ENCODE results near the gene GPR161. TPM values are rescaled to one million over a fixed set of nuclear protein-coding genes. Genes with fewer than 3 reads are reported as not detected.
A peak's percentile ranks its signal among the peaks of the same experiment; 100 is the strongest.

Gene GPR161
- total RNA-seq, 1 experiment from 2014 or later = 5.4 TPM

DNA sequence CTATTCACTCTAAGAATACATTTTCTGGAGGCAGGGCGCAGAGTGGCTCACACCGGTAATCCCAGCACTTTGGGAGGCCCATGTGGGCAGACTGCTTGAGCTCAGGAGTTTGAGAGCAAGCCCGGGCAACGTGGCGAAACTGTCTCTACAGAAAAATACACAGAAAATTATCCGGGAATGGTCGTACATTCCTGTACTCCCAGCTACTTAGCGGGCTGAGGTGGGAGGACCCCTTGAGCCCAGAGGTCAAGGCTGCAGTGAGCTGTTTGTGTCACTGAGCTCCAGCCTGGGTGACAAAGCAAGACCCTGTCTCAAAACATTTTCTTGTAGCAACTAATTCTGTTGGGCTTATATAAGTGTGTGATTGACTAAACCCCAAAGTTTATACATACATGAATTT, 30.5 kb downstream of the GPR161 start:
- DNase-seq (ENCODE audit: low read depth) = no peak

DNA sequence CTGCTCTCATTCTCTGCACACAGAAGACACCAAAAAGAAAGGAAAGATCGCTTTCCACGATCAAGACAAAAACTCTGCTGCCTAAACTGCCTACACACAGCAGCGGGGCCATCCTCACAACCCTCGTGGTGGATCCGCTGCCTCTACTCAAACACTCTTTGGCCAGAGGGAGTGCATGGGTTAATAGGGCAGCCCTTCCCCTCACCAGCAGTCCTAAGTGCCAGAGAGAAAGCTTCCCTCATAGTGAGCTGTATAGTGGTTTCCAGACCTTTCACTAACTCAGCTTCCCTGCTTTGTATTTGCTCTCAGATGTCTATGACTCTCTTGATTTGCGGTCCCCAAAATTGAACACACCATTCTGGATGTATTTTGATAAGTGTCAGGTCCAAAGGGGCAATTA, 30.9 kb downstream of the GPR161 start:
- DNase-seq (ENCODE audit: low read depth) = no peak

DNA sequence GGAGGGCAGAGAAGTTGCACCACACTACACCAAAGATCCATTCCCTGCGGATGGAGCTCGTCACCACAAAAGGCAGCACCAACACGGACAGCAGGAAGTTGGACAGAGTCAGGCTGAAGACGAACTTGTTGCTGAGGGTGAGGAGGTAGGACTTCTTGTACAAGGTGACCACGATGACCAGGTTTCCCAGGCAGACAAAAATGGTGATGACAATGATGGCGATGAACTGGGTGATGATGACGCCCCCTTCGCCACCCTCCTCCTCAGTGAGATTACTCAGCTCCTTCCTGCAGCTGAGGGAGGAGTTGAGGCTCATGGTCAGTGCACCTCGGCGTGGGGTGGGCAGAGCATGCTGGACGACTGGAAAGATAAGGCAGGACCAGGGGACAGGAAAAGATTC, 32.2 kb downstream of the GPR161 start:
- DNase-seq (ENCODE audit: low read depth) = no peak

DNA sequence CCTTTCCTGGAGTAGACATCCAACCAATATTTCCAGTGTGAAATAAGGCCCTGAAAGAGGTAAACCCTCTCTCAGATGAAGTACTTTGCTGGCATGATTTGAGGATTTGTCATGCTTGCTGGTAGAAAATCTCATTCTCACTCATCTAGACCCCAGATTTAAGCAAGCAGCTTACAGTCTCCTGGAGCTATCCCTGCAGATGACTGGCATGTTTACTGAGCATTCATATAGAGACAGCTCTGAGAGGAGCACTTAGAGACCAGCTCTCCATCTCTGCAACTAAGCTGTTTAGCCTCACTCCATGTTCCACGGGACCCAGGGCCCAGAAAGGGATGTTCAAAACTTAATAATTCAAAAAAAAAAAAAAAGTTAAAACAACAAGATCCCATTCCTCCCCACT, 34.2 kb downstream of the GPR161 start:
- DNase-seq (ENCODE audit: low read depth) = no peak

DNA sequence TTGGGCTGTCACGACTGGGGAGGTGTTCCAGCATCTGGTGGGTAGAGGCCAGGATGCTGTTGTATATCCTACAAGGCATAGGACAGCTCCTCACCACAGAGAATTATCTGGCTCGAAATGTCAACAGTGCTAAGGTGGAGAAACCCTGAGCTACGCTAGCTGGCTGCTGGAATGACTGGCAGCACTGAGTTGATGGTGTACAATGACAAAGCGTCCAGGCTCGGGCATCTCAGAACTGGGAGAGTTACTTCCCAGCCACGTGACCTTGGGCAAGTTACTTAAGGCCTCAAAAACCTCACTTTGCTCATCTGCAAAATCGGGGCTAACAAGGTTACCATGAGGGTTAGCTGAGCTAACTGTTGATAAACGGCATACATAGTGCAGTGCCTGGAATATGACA, 35.4 kb downstream of the GPR161 start:
- no peak for DNase-seq (ENCODE audit: low read depth)

DNA sequence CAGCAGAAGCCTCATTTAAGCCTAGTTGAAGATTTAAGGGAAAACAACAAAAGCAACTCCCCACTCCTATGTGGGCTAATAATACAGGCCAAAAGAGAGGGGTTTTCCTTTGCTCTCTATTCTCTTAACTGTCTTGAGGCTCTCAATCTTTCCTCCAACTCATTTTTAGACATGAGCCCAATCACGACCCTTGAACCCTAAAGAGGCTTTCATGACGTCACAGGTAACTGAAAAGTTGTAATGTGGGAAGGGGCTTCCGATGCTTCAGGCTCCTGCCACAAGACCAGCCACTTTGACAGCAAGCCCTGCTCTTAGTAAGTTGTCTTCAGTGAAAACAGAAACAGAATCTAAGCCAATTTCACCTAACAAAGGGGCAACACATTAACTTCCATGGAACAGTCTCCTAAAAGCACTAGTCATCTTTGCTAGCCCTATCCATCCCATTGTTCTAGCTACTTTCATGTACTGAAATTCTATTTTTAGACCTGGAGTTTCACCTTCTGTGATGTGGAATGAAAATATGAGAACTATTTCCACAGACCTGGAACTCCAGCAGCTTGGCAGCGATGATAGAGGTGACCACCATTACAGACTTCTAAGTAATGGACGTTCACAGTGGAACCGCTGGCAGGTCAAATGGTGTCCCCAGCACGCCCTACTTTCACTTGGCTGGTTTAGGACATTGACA, 36.3 kb downstream of the GPR161 start:
- no peak for DNase-seq (ENCODE audit: low read depth)

DNA sequence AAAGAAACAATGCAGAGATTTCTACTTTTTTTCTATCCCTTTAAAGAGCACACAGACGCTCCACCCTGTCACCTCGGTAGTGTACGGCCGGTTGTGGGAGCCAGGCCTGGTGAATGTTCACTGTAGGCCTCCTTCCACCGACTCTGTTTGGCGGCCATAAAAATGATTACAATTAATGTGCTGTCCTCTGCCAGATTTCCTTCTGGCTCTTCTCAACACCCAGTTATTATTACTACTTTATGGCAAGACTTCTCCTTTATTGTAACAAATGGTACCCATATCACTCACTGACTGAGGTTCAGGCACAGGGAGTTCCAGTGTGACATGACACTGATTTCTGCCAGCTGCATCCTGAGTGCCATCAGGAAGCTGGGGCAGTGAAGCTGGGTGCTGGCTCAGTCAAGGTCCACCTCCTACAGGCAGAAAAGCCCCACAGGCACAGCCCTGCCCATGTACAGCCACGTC, 37.4 kb downstream of the GPR161 start:
- no peak for DNase-seq (ENCODE audit: low read depth)

DNA sequence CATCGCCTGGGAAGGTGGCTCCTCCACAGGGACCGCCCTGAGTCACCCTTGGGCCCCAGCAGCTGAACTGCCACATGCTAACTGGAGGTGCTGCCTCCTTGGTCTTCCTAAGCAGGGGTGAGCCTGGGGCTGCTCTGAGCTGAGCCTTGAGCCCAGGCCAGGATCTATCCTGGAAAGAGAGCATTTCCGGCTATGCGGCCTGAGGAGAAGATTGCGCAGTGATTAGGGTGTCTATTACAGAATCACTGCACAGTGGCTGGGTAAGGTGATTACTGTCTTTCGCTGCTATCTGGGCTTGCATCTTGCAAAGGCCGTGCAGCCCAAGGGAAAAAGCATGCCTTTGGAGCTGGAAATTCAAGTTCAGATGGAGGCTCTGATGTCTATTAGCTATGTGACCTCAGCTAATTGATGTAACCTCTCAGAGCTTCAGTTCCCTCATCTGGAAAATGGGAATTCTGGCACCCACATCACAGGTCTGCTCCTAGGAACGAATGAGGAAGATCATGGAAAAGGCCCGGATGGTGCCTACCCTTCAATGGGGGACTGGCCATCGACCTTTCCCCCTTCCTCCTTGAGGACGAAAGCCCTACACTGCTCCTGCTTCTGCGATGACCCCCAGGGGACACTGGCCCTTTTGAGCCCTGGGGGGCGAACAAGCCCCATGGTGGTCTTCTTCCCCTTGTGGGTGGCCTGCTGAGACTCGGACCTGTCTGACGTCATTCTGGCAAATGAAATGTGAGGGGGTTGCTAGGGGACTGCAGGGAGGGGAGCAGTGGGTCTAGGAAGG, 38.0 kb downstream of the GPR161 start:
- no peak for DNase-seq (ENCODE audit: low read depth)

DNA sequence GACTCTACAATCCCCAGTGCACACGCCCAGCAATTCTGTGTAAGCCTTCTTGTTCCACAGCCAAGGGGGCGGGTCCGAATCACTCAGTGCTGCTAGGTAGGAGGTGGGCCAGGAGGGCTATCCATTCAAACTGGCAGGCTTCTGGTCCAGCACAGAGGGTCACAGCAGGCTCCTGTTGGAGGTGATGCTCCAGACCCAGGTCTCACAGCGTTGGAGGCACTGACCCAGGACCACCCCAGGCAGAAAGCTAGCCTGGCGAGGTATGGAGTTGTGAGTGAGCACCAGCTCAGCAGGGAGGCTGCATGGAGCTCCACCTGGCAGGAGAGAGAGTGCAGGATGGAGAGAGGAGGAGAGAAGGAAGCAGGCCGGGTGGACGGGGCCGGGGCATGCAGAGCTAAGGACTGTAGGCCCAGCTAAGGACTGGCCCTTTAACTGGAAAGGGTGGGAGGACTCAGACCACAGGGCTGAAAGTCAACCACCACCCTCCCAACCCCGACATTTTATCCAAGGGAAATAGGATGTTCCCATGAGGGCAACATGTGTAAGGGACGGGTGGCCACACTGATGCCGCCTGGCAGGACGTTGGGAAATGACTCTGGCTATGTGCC, 38.7 kb downstream of the GPR161 start:
- DNase-seq (ENCODE audit: low read depth) = no peak

DNA sequence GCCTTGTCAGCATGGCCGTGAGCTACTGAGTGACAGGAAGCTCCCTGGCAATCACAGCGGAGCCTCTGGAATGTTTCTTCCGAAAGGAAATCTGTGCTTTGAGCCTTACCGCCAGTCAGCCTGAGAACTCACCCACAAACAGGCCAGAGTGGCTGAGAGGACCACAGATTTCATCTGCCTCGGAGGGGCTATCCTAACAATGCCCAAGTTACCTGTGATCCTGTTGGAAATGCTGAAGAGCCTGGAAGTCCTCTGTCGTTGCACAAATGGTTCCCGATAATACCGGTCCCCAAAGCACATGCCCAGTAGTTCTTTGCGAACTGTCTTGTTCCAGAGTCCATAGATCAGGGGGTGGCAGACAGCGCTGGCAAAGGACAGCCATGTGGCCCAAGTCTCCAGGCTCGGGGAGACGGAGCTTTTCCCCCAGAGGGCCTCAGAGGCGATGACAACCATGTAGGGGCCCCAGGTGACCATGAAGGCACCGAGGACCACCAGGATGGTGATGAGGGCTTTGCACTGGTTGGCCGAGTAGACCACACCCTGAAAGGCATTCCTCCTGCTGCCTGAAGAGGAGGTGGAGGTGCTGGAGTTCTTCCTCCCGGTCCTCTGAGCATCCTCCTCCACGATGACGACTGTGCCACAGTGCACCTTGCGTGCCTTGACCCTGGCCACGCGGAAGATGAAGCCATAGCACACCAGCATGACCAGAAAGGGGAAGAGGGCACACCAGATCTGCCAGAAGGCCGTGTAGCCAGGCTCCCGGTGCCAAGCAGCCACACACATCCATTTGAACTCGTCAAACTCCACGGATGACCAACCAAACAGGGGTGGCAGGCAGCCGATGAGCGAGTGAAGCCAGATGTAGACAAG, 40.2 kb downstream of the GPR161 start:
- DNase-seq (ENCODE audit: low read depth) = no peak

DNA sequence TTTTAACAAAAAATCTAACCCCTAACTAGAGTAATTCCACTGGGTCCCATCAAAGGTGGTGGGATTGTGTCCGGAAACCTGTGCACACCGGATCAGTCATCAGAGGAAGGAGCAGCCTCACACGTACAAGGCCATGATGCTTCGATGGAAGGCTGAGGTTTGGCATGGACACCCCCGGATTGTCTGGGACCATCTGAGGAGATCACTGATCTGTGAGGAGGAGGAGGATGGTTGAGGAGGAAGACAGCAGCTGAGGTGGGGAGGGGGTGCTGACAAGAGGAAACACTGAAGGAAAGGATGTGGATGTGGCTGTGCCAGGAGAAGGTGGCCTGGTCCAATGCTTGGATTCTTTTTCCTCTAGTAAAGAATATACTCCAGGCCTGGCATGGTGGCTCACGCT, 41.3 kb downstream of the GPR161 start:
- DNase-seq (ENCODE audit: low read depth) = no peak

DNA sequence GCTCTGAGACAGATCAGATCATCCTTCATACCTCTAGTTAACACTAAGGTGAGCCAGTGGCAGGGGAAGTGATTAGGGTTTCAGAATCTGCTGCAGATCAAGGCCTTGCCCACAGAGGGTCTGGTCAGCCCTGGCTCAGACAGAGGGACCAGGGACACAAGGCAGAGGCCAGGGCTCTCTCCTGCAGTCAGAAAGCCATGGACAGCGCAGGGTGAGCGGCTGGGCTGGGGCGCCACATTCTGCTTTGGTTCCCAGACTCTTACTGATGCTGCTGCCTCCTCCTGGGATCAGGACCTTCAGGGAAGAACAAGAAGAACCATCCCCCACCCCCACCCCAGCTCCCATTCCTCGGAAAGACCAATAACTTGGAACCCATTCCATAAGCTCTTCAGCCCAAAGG, 43.1 kb downstream of the GPR161 start:
- no peak for DNase-seq (ENCODE audit: low read depth)

DNA sequence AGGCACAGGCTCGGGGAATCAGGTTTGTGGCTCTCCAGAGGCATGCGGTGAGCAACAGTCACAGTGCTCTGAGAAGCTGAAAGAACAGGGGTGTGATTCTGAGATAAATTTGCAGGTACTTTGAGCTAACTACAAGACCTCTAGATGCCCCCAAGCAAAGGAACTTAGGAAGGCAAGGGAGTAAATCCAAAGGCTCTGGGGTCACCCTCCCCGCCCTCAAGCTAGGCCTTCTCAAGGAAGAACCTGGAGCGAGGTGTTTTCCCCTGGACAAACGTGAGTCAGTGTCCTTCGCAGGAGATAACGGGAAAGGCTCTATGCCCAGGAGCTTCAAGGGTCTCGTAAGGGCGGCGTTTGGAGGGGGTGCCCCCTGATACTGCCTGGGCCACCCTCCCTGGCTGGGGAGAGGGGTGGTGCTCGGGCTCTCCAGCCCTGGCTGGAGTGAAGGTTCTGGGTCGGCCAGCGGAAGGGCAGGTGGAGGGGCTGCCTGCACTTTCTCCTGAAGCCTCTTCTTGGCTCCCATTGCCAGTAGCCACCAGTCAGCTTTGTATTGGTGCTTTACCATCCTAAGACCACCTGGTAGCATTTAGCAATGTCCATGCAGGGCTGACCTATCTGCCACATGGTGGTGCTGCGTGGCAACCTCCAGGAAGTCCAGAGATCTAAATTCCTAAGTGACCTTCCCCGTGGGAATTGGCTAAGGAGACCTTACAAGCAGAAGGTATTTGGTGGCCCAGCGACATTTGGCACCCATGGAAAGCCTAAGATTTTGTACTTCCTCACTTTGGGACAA, 44.0 kb downstream of the GPR161 start:
- no peak for DNase-seq (ENCODE audit: low read depth)

DNA sequence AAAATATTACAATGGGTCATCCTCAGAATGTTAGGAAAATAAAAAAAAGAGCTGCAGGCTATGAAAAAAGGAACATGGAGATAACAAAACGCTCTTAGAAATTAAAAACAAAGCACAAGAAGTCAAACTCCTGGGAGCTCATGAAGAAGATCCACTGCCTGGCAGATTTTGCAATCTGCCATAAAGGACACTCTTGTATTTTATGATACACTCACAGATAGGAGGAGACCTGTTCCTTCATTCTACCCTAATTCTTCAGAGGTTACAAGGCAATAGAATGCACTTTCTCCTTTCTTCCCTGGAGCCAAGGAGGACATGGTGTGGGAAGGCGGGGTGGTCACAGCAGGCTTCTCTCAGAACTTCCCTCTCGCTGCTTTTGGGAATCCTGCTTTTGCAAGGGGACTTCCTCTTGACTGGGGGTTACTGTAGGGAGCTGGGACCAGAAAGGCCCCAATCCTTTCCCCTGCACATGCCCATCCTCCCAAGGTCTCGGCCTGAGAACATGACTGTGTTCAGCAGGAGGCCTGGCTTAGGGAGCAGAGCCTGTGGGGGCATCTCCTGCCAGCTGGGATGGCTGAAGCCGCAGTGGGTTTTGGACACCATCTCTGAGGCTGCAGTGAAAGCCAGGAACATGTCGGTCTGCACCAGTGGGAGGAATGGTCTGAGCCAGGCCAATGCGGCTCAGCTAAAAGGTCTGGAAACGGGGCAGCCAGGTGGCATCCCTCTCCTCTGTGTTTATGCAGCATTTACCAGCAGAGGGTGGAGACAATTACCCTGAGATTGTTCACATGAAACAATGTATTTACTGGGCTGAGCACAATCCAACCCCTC, 44.8 kb downstream of the GPR161 start:
- no peak for DNase-seq (ENCODE audit: low read depth)

DNA sequence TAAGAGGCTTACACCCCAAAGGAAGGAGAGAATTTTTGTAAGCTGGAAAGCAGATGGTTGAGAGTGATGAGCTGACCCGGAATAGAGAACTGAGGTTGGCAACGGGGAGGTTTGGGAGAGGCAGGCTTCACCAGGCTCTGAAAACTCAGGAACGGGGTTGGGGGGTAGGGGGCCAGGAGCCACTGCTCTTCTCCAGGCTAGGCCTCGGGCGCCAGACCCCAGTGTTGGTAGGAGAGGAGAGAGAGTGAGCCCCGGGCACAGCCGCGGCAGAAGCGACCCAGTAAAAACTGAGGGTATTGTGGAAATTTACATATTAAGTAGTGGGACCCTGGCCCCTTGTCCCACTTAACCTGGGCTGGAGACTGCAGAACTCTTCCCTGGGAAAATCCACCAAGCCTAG, 45.7 kb downstream of the GPR161 start:
- DNase-seq (ENCODE audit: low read depth) = no peak

DNA sequence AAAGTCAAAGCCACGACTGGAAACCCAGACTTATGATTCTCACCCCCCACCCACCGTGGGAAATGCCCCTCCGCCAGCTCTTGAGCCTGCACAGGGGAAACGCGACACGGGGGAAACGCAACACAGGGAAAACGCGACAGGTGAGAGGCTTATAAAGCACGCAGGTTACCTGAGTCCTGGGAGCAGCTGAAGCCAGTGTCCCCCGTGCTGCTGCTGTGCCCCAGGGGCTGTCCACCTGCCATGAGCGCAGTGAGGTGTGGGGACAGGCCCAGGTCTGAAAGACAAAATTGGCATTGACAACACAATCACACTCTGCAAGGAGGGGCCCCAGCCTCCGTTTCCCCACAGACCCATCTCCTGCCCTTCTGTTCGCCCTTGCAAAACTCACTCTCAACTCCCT, 46.3 kb downstream of the GPR161 start:
- no peak for DNase-seq (ENCODE audit: low read depth)

DNA sequence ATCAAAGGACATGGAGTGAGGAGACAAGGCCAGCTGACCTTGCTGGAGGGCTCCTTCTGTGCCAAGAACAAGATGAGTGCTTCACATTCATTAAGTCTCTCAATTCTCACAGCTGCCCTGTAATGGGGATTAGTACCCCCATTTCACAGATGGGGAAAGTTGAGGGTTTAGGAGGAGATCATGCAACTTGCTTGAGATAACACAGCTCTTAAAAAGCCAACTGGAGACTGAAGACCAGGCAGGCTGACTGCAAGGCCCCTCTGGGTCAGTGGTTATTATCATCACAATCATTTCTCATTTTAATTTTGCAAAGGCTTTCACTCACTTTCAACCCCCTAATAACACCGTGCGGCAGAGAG, 46.8 kb downstream of the GPR161 start:
- no peak for DNase-seq (ENCODE audit: low read depth)

DNA sequence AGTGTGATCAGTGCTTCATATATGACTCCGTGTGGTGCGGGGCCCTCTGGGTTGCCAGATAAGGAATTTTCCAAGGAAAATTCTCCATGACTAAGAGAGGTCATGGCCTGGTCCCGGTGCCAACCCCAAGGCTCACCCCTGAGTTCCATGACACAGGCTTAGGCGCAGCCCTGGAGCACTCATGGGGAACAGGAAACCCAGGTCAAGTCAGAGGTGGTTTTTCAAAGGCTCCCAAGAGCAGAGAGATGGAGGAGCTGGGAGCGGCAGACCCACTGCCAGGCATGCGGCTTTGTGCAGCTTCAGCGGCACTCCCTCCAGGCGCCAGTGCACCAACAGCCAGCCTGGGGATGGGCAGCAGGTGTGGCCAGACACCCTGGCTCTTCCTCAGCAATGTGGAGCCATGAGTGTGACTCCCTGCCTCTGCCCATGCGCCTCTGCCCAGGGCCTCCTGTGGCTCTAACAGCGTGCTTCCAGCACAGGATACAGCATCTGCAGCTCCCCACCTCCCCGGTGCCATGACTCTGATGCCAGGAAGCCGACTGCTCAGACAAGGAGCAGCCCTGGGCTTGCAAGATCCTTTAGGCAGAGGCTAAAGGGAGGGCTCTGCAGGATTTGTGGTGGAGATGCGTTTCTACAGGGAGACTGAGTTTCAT, 47.3 kb downstream of the GPR161 start:
- DNase-seq (ENCODE audit: low read depth) = peak; percentile 51

DNA sequence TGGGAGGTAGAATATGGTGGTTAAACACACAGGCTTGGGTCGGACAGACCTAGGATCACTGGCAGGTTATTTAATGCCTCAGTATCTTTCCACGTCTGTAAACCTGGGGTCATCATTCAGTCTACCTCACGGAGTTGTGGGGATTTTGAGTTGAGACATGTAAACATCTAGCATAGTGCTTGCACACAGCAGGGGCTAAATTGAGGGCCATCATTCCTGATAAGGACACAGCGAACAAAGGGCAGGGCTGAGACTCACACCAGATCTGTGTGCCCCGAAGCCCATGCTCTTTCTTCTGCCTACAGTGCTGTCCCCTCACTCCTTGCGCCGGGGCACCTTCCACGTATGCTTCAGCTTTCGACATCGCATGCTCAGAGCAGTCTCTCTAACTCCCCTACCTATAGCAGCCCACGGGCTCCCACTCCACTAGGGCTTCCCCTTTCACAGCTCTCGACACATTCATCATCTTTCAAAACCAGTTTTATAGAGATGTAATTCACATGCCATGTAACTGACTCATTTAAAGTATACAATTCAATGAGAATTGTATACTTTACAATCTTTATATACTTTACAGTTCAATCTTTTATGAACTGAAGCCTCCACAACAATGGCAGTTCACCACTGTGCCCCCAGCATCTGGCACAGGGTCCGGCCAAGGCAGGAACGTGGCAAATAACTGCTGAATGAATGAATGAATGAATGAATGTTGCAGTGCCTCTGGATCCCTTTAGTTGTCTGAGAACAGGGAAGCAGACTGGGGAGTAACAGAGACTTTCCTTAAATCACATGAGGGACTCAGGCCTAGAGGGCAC, 48.0 kb downstream of the GPR161 start:
- DNase-seq (ENCODE audit: low read depth) = no peak
